ENCODE results near the gene SEMA3B. TPM values are rescaled to one million over a fixed set of nuclear protein-coding genes. Genes with fewer than 3 reads are reported as not detected.

SEMA3B gene
- total RNA-seq, 5 donors from 2014 or later (not counting 1 experiment from before 2014, with no cell fraction given), result 0.33 to 2.5 (median 1.5) TPM

- no peak for ATAC-seq (replicated peaks in 1 of 4)
- Mint-ChIP-seq H3K4me1 (peaks cover 0 to 1% (median 0%) of the 10 kb centered on the region in 3 donors), H3K27ac (no peak overlapping the region), H3K36me3 (no peaks in the 10 kb centered on the region), H3K9me3 (no peaks in the 10 kb centered on the region), H3K4me3 (no peak overlapping the region), H3K27me3 (peaks cover 3% of the 10 kb centered on the region in 2 donors)
- WGBS (ENCODE audit: insufficient coverage), result 78% methylated on average over 6 of the region's 6 CpGs
- Histone ChIP-seq H3K4me1 (ENCODE audit: control insufficient read depth in 1 of 2, extremely low read depth in 1 of 2, insufficient read depth in 2 of 2, low read length in 2 of 2) (peaks cover 0 to 1% of the 10 kb centered on the region in 2 experiments), H3K9me3 (no peaks in the 10 kb centered on the region), H3K36me3 (ENCODE audit: control insufficient read depth in 2 of 2, extremely low read depth in 1 of 2, insufficient read depth in 1 of 2, low read length in 1 of 2) (no peaks in the 10 kb centered on the region), H3K27ac (ENCODE audit: low read length) (no peak overlapping the region), H3K4me3 (ENCODE audit: control insufficient read depth in 1 of 2, extremely low read depth in 1 of 2, low read length in 1 of 2) (no peak overlapping the region), H3K27me3 (replicated peaks in 1 of 2; ENCODE audit: control insufficient read depth in 2 of 2, extremely low read depth in 1 of 2, insufficient read depth in 2 of 2, low read length in 1 of 2) (peaks cover 0 to 43% of the 10 kb centered on the region in 2 experiments)
- ChIA-PET POLR2A (no interaction called here), CTCF (no interaction called here)
- no peak for DNase-seq
Measured at GRCh38 chr3:50266017-50266416, 2.9 kb upstream of the SEMA3B start.

DNA sequence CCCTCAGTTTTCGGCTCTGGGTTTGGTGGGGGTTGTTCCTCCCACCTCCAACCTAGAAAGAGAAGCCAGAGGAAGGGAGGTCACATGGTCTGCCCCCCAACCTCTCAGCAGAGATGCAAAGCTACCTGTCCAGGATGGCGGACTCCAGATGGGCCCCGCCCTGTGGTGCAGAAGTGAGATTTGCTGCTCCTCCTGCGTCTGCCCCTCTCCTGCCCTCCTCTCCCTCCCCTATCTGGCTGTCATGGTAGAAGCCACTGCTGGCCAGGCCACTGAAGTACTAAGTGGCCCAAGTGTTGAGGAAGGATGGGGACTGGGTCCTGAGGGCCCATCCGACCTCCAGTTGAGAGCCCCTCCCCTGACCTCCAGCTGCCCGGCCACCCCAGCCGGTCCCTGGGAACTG is 2.1 kb upstream of the SEMA3B start:
- Histone ChIP-seq H3K4me3 (ENCODE audit: control insufficient read depth in 1 of 2, extremely low read depth in 1 of 2, low read length in 1 of 2) (no peak overlapping the region), H3K9me3 (no peaks in the 10 kb centered on the region), H3K27me3 (replicated peaks in 1 of 2; ENCODE audit: control insufficient read depth in 2 of 2, extremely low read depth in 1 of 2, insufficient read depth in 2 of 2, low read length in 1 of 2) (peaks cover 0 to 41% of the 10 kb centered on the region in 2 experiments), H3K36me3 (ENCODE audit: control insufficient read depth in 2 of 2, extremely low read depth in 1 of 2, insufficient read depth in 1 of 2, low read length in 1 of 2) (no peaks in the 10 kb centered on the region), H3K4me1 (ENCODE audit: control insufficient read depth in 1 of 2, extremely low read depth in 1 of 2, insufficient read depth in 2 of 2, low read length in 2 of 2) (no peaks in the 10 kb centered on the region), H3K27ac (ENCODE audit: low read length) (no peak overlapping the region)
- CTCF ChIA-PET, result no interaction called here
- no peak overlapping the region for H3K27ac Mint-ChIP-seq
- no peaks in the 10 kb centered on the region for H3K4me1 Mint-ChIP-seq
- WGBS (ENCODE audit: insufficient coverage), result no CpG with 5 or more reads among the region's 7 CpGs
- H3K9me3 Mint-ChIP-seq, result no peaks in the 10 kb centered on the region
- H3K27me3 Mint-ChIP-seq, result peaks cover 3% of the 10 kb centered on the region in 2 donors
- no peak for DNase-seq
- ATAC-seq (replicated peaks in 1 of 4), result no peak
- POLR2A ChIA-PET, result no interaction called here
- no peak overlapping the region for H3K4me3 Mint-ChIP-seq
- no peaks in the 10 kb centered on the region for H3K36me3 Mint-ChIP-seq

GRCh38 chr3:50267280-50267913 is 1.6 kb upstream of the SEMA3B start:
- Histone ChIP-seq H3K27ac (ENCODE audit: low read length) (no peak overlapping the region), H3K36me3 (ENCODE audit: control insufficient read depth in 2 of 2, extremely low read depth in 1 of 2, insufficient read depth in 1 of 2, low read length in 1 of 2) (no peaks in the 10 kb centered on the region), H3K4me3 (ENCODE audit: control insufficient read depth in 1 of 2, extremely low read depth in 1 of 2, low read length in 1 of 2) (no peak overlapping the region), H3K27me3 (replicated peaks in 1 of 2; ENCODE audit: control insufficient read depth in 2 of 2, extremely low read depth in 1 of 2, insufficient read depth in 2 of 2, low read length in 1 of 2) (peaks cover 0 to 41% of the 10 kb centered on the region in 2 experiments), H3K4me1 (ENCODE audit: control insufficient read depth in 1 of 2, extremely low read depth in 1 of 2, insufficient read depth in 2 of 2, low read length in 2 of 2) (no peaks in the 10 kb centered on the region), H3K9me3 (no peaks in the 10 kb centered on the region)
- no peaks in the 10 kb centered on the region for H3K4me1 Mint-ChIP-seq
- POLR2A ChIA-PET, result no interaction called here
- H3K27ac Mint-ChIP-seq, result no peak overlapping the region
- no peaks in the 10 kb centered on the region for H3K9me3 Mint-ChIP-seq
- CTCF ChIA-PET, result no interaction called here
- ATAC-seq (replicated peaks in 1 of 4) (no peak), DNase-seq (no peak)
- WGBS (ENCODE audit: insufficient coverage), result 14% methylated on average over 15 of the region's 22 CpGs
- peaks cover 3% of the 10 kb centered on the region in 2 donors for H3K27me3 Mint-ChIP-seq
- H3K36me3 Mint-ChIP-seq, result no peaks in the 10 kb centered on the region
- H3K4me3 Mint-ChIP-seq, result no peak overlapping the region

DNA sequence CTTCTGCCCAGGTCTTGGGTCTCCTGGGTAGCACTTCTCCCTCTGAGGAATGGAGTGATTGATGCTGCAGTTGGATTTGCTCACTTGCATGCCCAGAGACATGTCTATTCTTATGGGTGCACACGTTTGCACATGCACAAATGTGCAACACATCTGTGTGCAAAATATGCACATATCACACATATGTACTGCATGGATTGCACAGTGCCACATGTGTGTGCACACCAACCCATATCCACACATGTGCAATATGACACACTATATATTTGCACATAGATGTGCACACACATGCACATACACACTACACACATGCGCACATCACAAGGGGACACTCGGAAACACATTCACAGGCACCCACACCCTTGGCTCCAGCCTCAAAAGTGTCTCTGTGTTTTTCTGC is 671 bp upstream of the SEMA3B start:
- WGBS (ENCODE audit: insufficient coverage), result 63% methylated on average over 3 of the region's 3 CpGs
- Histone ChIP-seq H3K4me1 (ENCODE audit: control insufficient read depth in 1 of 2, extremely low read depth in 1 of 2, insufficient read depth in 2 of 2, low read length in 2 of 2) (peaks cover 0 to 7% of the 10 kb centered on the region in 2 experiments), H3K4me3 (ENCODE audit: control insufficient read depth in 1 of 2, extremely low read depth in 1 of 2, low read length in 1 of 2) (no peak overlapping the region), H3K27ac (ENCODE audit: low read length) (no peak overlapping the region), H3K9me3 (no peaks in the 10 kb centered on the region), H3K27me3 (replicated peaks in 1 of 2; ENCODE audit: control insufficient read depth in 2 of 2, extremely low read depth in 1 of 2, insufficient read depth in 2 of 2, low read length in 1 of 2) (peaks cover 0 to 46% of the 10 kb centered on the region in 2 experiments), H3K36me3 (ENCODE audit: control insufficient read depth in 2 of 2, extremely low read depth in 1 of 2, insufficient read depth in 1 of 2, low read length in 1 of 2) (no peaks in the 10 kb centered on the region)
- ATAC-seq (replicated peaks in 1 of 4) (no peak), DNase-seq (no peak)
- CTCF ChIA-PET, result no interaction called here
- Mint-ChIP-seq H3K4me3 (no peak overlapping the region), H3K4me1 (peaks cover 4 to 6% (median 6%) of the 10 kb centered on the region in 3 donors), H3K27ac (no peak overlapping the region), H3K9me3 (no peaks in the 10 kb centered on the region), H3K36me3 (no peaks in the 10 kb centered on the region), H3K27me3 (peaks cover 6 to 8% of the 10 kb centered on the region in 2 donors)
- POLR2A ChIA-PET, result no interaction called here

DNA sequence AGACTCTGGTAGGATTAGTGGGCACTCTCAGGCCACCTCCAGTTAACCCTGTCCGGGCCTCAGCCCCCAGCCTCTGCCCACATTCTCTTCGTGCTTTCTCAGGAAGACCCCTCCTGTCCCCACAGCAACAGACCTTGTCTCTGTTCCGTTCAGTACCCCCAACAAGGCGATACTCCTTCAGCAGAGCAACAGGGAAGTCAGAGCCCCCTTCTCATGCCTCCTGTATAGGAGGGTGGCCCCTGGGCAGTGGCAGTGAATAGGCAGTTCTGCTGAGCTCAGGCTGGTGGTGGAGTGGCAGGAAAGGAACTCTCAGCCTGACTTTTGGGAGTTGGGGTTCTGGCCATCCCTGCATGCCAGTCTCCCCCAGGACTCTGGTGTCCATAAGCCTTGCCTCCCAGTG is 513 bp downstream of the SEMA3B start:
- Histone ChIP-seq H3K36me3 (ENCODE audit: control insufficient read depth in 2 of 2, extremely low read depth in 1 of 2, insufficient read depth in 1 of 2, low read length in 1 of 2) (no peaks in the 10 kb centered on the region), H3K27ac (ENCODE audit: low read length) (no peak overlapping the region), H3K4me3 (ENCODE audit: control insufficient read depth in 1 of 2, extremely low read depth in 1 of 2, low read length in 1 of 2) (no peak overlapping the region), H3K27me3 (replicated peaks in 1 of 2; ENCODE audit: control insufficient read depth in 2 of 2, extremely low read depth in 1 of 2, insufficient read depth in 2 of 2, low read length in 1 of 2) (peaks cover 7 to 58% of the 10 kb centered on the region in 2 experiments), H3K4me1 (ENCODE audit: control insufficient read depth in 1 of 2, extremely low read depth in 1 of 2, insufficient read depth in 2 of 2, low read length in 2 of 2) (peaks cover 1 to 19% of the 10 kb centered on the region in 2 experiments), H3K9me3 (no peaks in the 10 kb centered on the region)
- DNase-seq (no peak), ATAC-seq (replicated peaks in 1 of 4) (no peak)
- ChIA-PET CTCF (no interaction called here), POLR2A (interaction anchor here in 1 of 2 donors (0.7 kb wide), 1 partner anchor 353 kb away, joined by 6 read pairs; no protein-coding TSS in a partner anchor)
- peaks cover 10 to 13% (median 11%) of the 10 kb centered on the region in 3 donors for H3K4me1 Mint-ChIP-seq
- no peak overlapping the region for H3K27ac Mint-ChIP-seq
- no peaks in the 10 kb centered on the region for H3K36me3 Mint-ChIP-seq
- no peak overlapping the region for H3K4me3 Mint-ChIP-seq
- WGBS (ENCODE audit: insufficient coverage), result 57% methylated on average over 1 of the region's 4 CpGs
- peaks cover 11 to 15% of the 10 kb centered on the region in 2 donors for H3K27me3 Mint-ChIP-seq
- no peaks in the 10 kb centered on the region for H3K9me3 Mint-ChIP-seq

DNA sequence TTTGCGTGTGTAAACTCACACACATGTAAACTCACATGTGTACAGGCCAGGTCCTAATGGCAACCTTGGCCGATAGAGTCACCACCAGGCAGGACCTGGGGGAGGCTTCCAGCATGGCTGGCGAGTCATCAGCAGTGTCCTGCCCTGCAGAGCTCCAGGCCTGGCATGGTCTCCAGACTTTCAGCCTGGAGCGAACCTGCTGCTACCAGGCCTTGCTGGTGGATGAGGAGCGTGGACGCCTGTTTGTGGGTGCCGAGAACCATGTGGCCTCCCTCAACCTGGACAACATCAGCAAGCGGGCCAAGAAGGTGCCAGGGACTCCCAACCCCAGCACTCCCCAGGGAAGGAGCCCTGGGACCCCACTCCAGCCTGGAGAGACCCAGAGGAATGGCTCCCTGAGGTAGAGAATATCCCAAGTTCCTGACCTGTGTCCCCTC is 1.0 kb downstream of the SEMA3B start:
- Histone ChIP-seq H3K4me1 (ENCODE audit: control insufficient read depth in 1 of 2, extremely low read depth in 1 of 2, insufficient read depth in 2 of 2, low read length in 2 of 2) (peaks cover 2 to 25% of the 10 kb centered on the region in 2 experiments), H3K9me3 (no peaks in the 10 kb centered on the region), H3K27ac (ENCODE audit: low read length) (no peak overlapping the region), H3K36me3 (ENCODE audit: control insufficient read depth in 2 of 2, extremely low read depth in 1 of 2, insufficient read depth in 1 of 2, low read length in 1 of 2) (no peaks in the 10 kb centered on the region), H3K27me3 (replicated peaks in 1 of 2; ENCODE audit: control insufficient read depth in 2 of 2, extremely low read depth in 1 of 2, insufficient read depth in 2 of 2, low read length in 1 of 2) (peaks cover 7 to 60% of the 10 kb centered on the region in 2 experiments), H3K4me3 (ENCODE audit: control insufficient read depth in 1 of 2, extremely low read depth in 1 of 2, low read length in 1 of 2) (no peak overlapping the region)
- ATAC-seq (replicated peaks in 1 of 4), result no peak
- H3K9me3 Mint-ChIP-seq, result no peaks in the 10 kb centered on the region
- H3K4me1 Mint-ChIP-seq, result peaks cover 13 to 17% (median 14%) of the 10 kb centered on the region in 3 donors
- no peak overlapping the region for H3K27ac Mint-ChIP-seq
- H3K27me3 Mint-ChIP-seq, result peaks cover 13 to 20% of the 10 kb centered on the region in 2 donors
- 93% methylated on average over 5 of the region's 8 CpGs for WGBS (ENCODE audit: insufficient coverage)
- ChIA-PET POLR2A (no interaction called here), CTCF (no interaction called here)
- no peak for DNase-seq
- H3K4me3 Mint-ChIP-seq, result no peak overlapping the region
- no peaks in the 10 kb centered on the region for H3K36me3 Mint-ChIP-seq
